Activated CD4-positive, alpha-beta T cell treated with anti-CD3 and anti-CD28 coated beads, Interleukin-2, amount 10 ng/mL, durations not matched to agents 7 days and 5 days (primary cell): ENCODE data around the gene CD58. TPM values are rescaled to one million over a fixed set of nuclear protein-coding genes. Genes with fewer than 3 reads are reported as not detected.
A peak's percentile ranks its signal among the peaks of the same experiment; 100 is the strongest.

Experiments
- CTCF ChIA-PET: fragments of 350-600 bp; sonication (Branson Sonifier 250); formaldehyde crosslinking; loops from one replicate; lab custom pipeline; 2021; ENCODE audit warnings: antibody characterized with exemption; lab: Charles Lee
- POLR2A ChIA-PET: fragments of 350-600 bp; sonication (Branson Sonifier 250); formaldehyde crosslinking; loops from one replicate; lab custom pipeline; 2021; ENCODE audit warnings: antibody characterized with exemption; lab: Charles Lee
- DNase-seq: peaks from one replicate; pipeline ENCODE4 v3.0.0-alpha.2; 2020
- H3K27ac Mint-ChIP-seq: one replicate; pipeline ENCODE4 v1.8.0; 2021; ENCODE audit warnings: mild to moderate bottlenecking, moderate library complexity, mixed read lengths
- H3K27me3 Mint-ChIP-seq: one replicate; pipeline ENCODE4 v1.8.0; 2021; ENCODE audit warnings: mixed read lengths
- H3K36me3 Mint-ChIP-seq: one replicate; pipeline ENCODE4 v1.8.0; 2021; ENCODE audit warnings: low read depth, mixed read lengths
- H3K4me1 Mint-ChIP-seq: one replicate; pipeline ENCODE4 v1.8.0; 2021; ENCODE audit warnings: mixed read lengths
- H3K4me3 Mint-ChIP-seq: one replicate; pipeline ENCODE4 v1.8.0; 2021; ENCODE audit warnings: mild to moderate bottlenecking, moderate library complexity, mixed read lengths
- H3K9me3 Mint-ChIP-seq: one replicate; pipeline ENCODE4 v1.8.0; 2021; ENCODE audit warnings: mixed read lengths
- total RNA-seq, 2 experiments: library from RNA; stranded (reverse); gene quantifications; one replicate each; pipeline ENCODE4 v1.2.3, GENCODE V29; 2021

The CD58 gene
- total RNA-seq, 2 experiments from 2014 or later: 22.5 to 29.2 TPM

GRCh38 chr1:116560704-116561490, 9.9 kb downstream of the CD58 start:
- Mint-ChIP-seq H3K9me3 (peaks cover 28% of the 10 kb centered on the region), H3K27ac (no peak overlapping the region), H3K4me3 (no peak overlapping the region), H3K36me3 (peaks cover 42% of the 10 kb centered on the region), H3K27me3 (no peaks in the 10 kb centered on the region), H3K4me1 (peaks cover 62% of the 10 kb centered on the region)
- DNase-seq: no peak
- CTCF ChIA-PET: no interaction called here
- POLR2A ChIA-PET: no interaction called here

- CTCF ChIA-PET: no interaction called here
- Mint-ChIP-seq H3K27me3 (no peaks in the 10 kb centered on the region), H3K36me3 (peaks cover 34% of the 10 kb centered on the region), H3K27ac (peak overlapping the region; percentile 63), H3K9me3 (peaks cover 20% of the 10 kb centered on the region), H3K4me3 (no peak overlapping the region), H3K4me1 (peaks cover 69% of the 10 kb centered on the region)
- DNase-seq: no peak
- POLR2A ChIA-PET: no interaction called here
These were observed 11.5 kb downstream of the CD58 start for GRCh38 chr1:116559304-116559761.

GRCh38 chr1:116558571-116558970, 12.3 kb downstream of the CD58 start:
- Mint-ChIP-seq H3K27me3 (no peaks in the 10 kb centered on the region), H3K4me3 (no peak overlapping the region), H3K9me3 (peaks cover 12% of the 10 kb centered on the region), H3K4me1 (peaks cover 72% of the 10 kb centered on the region), H3K27ac (no peak overlapping the region), H3K36me3 (peaks cover 28% of the 10 kb centered on the region)
- ChIA-PET POLR2A (interaction anchor here (0.6 kb wide), 1 partner anchor 825 kb away, joined by 3 read pairs; no protein-coding TSS in a partner anchor), CTCF (interaction anchor here (0.8 kb wide), 1 partner anchor 11 kb away, joined by 5 read pairs; no protein-coding TSS in a partner anchor)
- DNase-seq: no peak

- CTCF ChIA-PET: interaction anchor here (0.6 to 0.8 kb wide), 2 partner anchors 11 to 176 kb away, joined by 3 to 5 read pairs; no protein-coding TSS in a partner anchor
- Mint-ChIP-seq H3K4me1 (peaks cover 76% of the 10 kb centered on the region), H3K27ac (no peak overlapping the region), H3K4me3 (no peak overlapping the region), H3K9me3 (peaks cover 8% of the 10 kb centered on the region), H3K36me3 (peaks cover 25% of the 10 kb centered on the region), H3K27me3 (no peaks in the 10 kb centered on the region)
- no peak for DNase-seq
- POLR2A ChIA-PET: no interaction called here
These were observed 12.7 kb downstream of the CD58 start for GRCh38 chr1:116558140-116558549.

- H3K36me3 Mint-ChIP-seq: peaks cover 20% of the 10 kb centered on the region
- no peak for DNase-seq
- ChIA-PET CTCF (interaction anchor here (0.6 to 1.4 kb wide), 4 partner anchors 11 to 177 kb away, joined by 3 to 5 read pairs (median 4); no protein-coding TSS in a partner anchor), POLR2A (no interaction called here)
- peaks cover 72% of the 10 kb centered on the region for H3K4me1 Mint-ChIP-seq
- H3K27ac Mint-ChIP-seq: peak overlapping the region; percentile 60
- H3K27me3 Mint-ChIP-seq: no peaks in the 10 kb centered on the region
- no peak overlapping the region for H3K4me3 Mint-ChIP-seq
- peaks cover under 1% of the 10 kb centered on the region for H3K9me3 Mint-ChIP-seq
These were observed 13.4 kb downstream of the CD58 start for GRCh38 chr1:116557323-116557878.

GRCh38 chr1:116556289-116557006, 14.4 kb downstream of the CD58 start:
- peak; percentile 57 for DNase-seq
- H3K4me1 Mint-ChIP-seq: peaks cover 72% of the 10 kb centered on the region
- H3K27ac Mint-ChIP-seq: peak overlapping the region; percentile 58
- POLR2A ChIA-PET: no interaction called here
- no peaks in the 10 kb centered on the region for H3K27me3 Mint-ChIP-seq
- H3K36me3 Mint-ChIP-seq: peaks cover 17% of the 10 kb centered on the region
- no peak overlapping the region for H3K4me3 Mint-ChIP-seq
- CTCF ChIA-PET: interaction anchor here (0.5 to 1.5 kb wide), 8 partner anchors 10 to 417 kb away, joined by 3 to 5 read pairs (median 4); no protein-coding TSS in a partner anchor
- no peaks in the 10 kb centered on the region for H3K9me3 Mint-ChIP-seq

- peaks cover 22% of the 10 kb centered on the region for H3K36me3 Mint-ChIP-seq
- no peak overlapping the region for H3K27ac Mint-ChIP-seq
- CTCF ChIA-PET: no interaction called here
- no peak overlapping the region for H3K4me3 Mint-ChIP-seq
- no peaks in the 10 kb centered on the region for H3K27me3 Mint-ChIP-seq
- H3K9me3 Mint-ChIP-seq: no peaks in the 10 kb centered on the region
- POLR2A ChIA-PET: no interaction called here
- DNase-seq: no peak
- peaks cover 67% of the 10 kb centered on the region for H3K4me1 Mint-ChIP-seq
These were observed 15.9 kb downstream of the CD58 start for GRCh38 chr1:116554924-116555323.

DNA sequence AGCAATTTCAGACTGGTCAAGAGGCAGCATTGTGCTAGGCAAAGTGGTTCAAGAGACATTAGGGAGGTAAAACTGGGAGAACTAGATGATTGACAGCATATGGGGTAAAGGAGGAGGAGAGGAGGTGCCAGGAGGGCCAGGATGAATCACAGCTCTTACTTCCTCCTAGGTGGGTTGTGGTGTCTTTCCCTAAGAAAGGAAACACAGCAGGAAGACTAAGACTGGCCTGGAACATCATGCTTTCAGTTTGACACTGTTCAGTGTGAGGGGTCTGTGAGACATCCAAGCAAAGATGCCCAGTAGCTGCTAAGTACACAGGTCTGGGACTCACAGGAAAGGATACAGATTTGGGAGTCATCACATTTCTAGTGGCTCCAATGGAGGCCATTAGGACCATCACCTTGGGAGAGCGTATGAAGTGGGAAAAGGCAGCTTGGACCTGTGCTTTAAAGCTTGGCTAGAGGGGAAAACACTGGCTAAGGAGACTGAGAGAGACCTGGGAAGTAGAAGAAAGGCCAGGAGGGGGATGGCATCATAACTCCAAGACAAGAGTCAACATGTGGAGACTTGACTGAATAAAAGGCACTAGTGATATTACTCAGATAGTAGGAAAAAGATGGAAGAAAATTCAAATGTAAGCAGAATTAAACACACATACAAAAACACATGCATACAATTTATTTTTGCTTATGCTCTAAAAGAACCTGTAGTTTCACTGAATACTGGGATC, 17.3 kb downstream of the CD58 start:
- Mint-ChIP-seq H3K27ac (no peak overlapping the region), H3K27me3 (no peaks in the 10 kb centered on the region), H3K4me3 (no peak overlapping the region), H3K4me1 (peaks cover 56% of the 10 kb centered on the region), H3K36me3 (peaks cover 24% of the 10 kb centered on the region), H3K9me3 (no peaks in the 10 kb centered on the region)
- CTCF ChIA-PET: interaction anchor here (0.9 to 1.0 kb wide), 2 partner anchors 9 to 12 kb away, joined by 3 read pairs; no protein-coding TSS in a partner anchor
- DNase-seq: no peak
- POLR2A ChIA-PET: no interaction called here

GRCh38 chr1:116546354-116546977, 24.4 kb downstream of the CD58 start:
- Mint-ChIP-seq H3K27me3 (no peaks in the 10 kb centered on the region), H3K9me3 (peaks cover 3% of the 10 kb centered on the region), H3K4me1 (peaks cover 42% of the 10 kb centered on the region), H3K36me3 (peaks cover 49% of the 10 kb centered on the region), H3K4me3 (no peak overlapping the region), H3K27ac (no peak overlapping the region)
- ChIA-PET POLR2A (no interaction called here), CTCF (interaction anchor here (0.7 to 1.4 kb wide), 3 partner anchors 10 to 498 kb away, joined by 3 to 5 read pairs (median 3); no protein-coding TSS in a partner anchor)
- no peak for DNase-seq

GRCh38 chr1:116545359-116545705, 25.5 kb downstream of the CD58 start:
- ChIA-PET CTCF (interaction anchor here (1.6 kb wide), 1 partner anchor 24 kb away, joined by 7 read pairs; no protein-coding TSS in a partner anchor), POLR2A (no interaction called here)
- Mint-ChIP-seq H3K36me3 (peaks cover 53% of the 10 kb centered on the region), H3K4me3 (no peak overlapping the region), H3K27ac (peak overlapping the region; percentile 15), H3K9me3 (peaks cover 3% of the 10 kb centered on the region), H3K27me3 (no peaks in the 10 kb centered on the region), H3K4me1 (peaks cover 42% of the 10 kb centered on the region)
- no peak for DNase-seq

DNA sequence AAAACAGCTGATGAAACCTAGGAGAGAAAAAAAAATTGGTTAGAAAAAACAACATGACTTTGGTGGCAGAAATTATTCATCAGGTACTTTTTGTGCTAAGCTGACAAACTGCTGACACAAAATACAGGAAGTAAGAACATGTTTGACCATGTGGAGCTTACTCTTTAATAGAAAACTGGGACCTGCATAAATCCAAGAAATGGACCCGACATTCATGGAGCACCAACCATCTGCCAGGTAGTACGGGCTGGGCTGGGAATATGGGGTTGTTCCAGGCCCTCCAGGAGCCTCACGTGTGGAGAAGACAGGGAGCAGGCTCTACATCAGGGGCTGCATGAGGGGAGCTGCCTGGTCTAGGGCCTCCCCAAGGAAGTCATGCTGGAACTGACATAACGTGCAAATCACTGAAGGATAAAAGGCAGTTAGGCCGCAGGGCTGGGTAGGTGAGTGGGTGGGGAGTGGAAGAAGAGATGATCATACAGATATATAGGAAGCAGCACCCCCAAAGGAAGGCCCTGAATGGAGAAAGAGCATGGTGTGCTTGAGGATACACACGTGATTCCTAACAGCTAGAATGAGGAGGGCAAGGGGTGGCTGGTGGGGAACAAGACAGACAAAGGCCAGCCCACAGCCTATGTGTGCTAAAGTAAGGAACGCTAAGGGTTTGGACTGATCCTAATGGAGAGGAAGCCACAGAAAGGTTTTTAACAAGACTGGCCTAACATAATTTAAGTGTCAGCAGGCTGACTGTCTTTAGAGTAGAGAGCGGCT, 26.1 kb downstream of the CD58 start:
- Mint-ChIP-seq H3K9me3 (peaks cover 3% of the 10 kb centered on the region), H3K27me3 (no peaks in the 10 kb centered on the region), H3K36me3 (peaks cover 52% of the 10 kb centered on the region), H3K4me1 (peaks cover 46% of the 10 kb centered on the region), H3K27ac (peak overlapping the region; percentile 67), H3K4me3 (no peak overlapping the region)
- POLR2A ChIA-PET: interaction anchor here (0.6 kb wide), 1 partner anchor 551 kb away, joined by 3 read pairs; no protein-coding TSS in a partner anchor
- CTCF ChIA-PET: interaction anchor here (0.6 to 1.6 kb wide), 5 partner anchors 9 to 193 kb away, joined by 3 to 9 read pairs (median 5); no protein-coding TSS in a partner anchor
- no peak for DNase-seq
